ENCODE data around the gene SLC6A1.

Gene SLC6A1

DNA sequence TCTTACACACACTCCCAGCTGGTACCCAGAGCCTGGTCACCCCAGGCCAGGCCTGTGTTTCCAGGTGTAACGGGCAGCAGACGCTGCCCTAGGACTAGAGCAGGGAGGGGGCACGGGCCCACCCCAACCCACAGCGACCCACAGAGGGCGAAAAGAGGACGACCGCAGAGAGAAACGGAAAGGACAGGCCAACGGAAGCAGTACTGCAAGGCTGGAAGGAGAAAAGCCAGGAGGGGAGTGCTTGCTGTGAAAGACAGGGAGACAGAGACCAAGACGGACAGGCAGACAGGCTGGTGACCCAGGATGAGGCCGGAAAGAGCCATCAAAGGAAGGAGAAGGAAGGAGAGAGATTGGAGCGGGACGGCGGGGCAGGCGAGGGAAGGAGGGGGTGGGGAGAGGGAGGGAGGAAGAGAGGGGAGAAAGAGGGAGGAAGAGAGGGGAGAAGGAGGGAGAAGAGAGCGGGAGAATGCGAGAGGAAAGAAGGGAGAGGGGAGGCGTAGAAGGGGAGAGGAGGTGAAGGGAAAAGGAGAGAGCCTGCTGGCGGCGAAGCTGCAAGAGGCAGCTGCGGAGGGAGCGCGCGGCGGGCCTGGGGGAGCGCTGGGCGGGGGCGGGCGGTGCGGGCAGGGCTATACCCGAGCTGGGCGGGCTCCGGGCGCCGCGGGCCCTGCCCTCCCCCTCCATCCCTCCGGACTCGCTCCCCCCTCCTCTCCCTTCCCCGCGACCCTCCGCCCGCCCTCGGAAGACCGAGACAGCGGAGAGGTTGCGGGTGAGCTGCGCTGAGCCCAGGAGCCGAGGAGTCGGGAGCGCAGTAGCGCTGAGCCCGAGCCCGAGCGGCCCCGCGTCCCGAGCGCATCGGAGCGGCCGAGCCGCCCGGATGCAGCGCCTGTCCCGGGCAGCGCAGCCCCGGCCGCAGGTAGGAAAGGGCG is at the start of gene SLC6A1:
Gene SLC6A1, plus strand, starts transcription at position 732 of the 926 bp plus-strand sequence. CDS start 24,464 bp downstream, outside the sequence.
- DNase-seq (ENCODE audit: low read depth in 2 of 2) = no peak

- no peak for DNase-seq (ENCODE audit: low read depth in 2 of 2)
Measured at GRCh38 chr3:10944866-10945265, 47.7 kb upstream of the SLC6A1 start.

DNA sequence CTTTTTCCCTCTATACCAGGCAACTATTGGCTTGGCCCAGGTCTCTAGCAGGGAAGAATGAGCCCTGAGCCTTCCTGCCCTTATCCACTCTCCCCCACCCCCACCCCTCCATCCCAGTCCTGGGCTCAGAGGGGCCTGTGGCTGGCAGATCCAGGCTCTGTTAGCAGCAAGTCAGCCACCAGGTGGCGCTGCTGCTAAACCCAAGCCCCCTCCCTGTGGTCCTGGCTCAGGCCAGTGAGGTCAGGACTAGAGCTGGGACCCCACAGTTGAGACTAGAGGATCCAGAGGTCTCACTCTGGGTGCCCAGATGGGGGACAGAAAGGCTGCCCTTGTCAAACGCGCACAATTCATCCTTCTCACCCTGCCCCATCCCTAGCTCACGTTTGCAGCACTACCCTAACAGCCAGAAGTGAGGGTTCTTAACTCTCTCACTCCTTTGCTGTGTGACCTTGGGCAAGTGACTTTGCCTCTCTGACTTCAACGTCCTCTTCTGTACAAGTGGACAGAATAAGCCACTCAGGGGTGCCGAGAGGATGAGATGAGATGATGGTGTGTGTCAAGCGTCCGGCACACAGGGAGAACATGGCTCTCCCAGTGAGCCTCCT is 46.8 kb upstream of the SLC6A1 start:
- peak; percentile 36 to 52 for DNase-seq (ENCODE audit: low read depth in 2 of 2)

DNA sequence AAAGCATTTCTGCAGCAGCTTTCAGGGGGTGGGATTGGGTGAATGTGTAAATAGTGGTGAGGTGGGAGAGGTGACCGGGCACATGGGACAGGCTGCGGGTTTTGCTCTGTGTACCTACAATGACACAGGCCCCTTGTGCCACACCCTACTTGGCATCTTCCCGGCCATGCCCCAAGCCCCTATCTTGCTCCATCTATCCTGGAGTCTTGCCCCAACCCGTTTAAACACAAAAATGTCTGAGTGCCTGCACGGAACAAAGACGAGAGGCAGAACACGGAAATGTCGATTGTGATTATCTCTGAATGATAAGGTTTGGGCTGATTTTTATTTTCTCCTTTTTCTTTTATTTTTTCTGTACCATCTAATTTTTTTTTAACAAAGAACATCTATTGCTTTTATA is 46.0 kb upstream of the SLC6A1 start:
- DNase-seq (ENCODE audit: low read depth in 2 of 2) = no peak

DNA sequence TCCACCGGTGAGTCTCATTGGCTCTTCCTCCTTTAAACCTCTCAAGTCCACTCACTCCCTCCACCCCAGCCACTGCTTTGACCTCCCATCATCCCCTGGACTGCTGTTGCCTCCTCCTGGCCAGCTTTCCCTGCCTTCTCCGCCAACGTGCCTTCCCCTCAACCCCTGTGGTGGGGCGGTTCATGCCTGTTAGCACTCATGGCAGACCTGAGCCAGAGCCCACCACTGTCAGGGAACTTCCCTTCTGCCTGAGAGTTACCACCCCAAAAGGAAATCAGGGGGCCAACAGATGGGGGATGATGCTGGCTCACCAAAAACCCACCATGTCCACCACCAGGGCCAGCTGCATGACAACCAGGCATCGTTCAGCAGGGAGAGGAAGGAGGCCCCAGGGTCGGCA is 44.2 kb upstream of the SLC6A1 start:
- DNase-seq (ENCODE audit: low read depth in 2 of 2) = no peak

DNA sequence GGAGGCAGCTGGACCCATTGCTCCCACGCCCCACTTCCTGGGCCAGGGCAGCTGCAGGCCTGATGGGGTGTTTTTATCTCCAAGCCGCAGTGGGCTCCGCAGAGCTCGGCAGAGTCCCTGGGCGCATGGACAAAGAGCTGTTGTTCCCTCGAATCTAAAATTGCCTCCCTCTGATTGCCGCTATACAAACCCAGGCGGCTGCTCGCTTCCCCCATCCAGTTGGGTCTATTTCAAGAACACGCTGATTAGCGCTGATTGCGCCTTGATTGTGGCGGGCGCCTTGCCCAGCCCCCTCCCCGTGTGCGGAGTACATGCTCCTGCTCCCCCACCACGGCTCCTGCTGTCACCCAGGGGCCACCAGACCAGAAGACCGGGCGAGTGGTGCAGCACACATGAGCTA is 43.4 kb upstream of the SLC6A1 start:
- no peak for DNase-seq (ENCODE audit: low read depth in 2 of 2)

DNA sequence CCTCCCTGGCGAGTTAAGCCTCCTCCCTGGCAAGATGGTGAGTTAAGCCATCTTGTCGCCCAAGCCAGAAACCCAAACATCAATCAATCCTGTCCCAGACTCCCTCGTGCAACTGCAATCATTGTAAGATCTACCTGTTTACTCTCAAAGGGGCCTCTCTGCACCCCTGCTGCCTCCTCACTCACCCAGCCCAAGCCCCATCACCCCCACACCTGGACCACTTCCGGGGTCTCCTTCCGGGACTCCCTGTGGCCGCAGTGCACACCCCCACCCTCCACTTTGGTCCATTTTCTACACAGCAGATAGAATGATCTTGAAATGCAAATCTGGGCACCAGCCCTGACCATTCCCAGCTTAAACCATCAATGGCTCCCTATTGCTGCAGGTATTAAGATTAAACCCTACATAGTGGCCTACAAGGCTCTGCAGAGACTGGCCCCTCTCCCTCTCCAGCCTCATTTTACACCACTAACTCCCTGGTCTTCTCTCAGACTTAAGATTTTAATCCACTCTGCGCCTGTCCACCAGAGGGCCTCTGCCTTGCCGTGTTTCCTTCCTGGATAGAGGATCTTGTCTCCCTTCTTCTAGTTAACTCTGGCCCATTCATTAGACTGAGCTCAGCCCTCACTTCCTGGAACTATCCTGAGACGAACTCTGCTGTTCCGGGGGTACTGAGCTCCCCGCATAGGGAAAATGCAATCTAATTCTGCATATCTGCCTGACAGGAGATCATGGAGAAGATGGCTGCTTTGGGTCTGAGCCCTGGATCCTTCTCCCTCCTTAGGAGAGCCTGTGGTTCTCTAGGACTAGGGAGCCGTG is 41.9 kb upstream of the SLC6A1 start:
- no peak for DNase-seq (ENCODE audit: low read depth in 2 of 2)

- no peak for DNase-seq (ENCODE audit: low read depth in 2 of 2)
Measured at GRCh38 chr3:10951295-10951926, 41.1 kb upstream of the SLC6A1 start.

DNA sequence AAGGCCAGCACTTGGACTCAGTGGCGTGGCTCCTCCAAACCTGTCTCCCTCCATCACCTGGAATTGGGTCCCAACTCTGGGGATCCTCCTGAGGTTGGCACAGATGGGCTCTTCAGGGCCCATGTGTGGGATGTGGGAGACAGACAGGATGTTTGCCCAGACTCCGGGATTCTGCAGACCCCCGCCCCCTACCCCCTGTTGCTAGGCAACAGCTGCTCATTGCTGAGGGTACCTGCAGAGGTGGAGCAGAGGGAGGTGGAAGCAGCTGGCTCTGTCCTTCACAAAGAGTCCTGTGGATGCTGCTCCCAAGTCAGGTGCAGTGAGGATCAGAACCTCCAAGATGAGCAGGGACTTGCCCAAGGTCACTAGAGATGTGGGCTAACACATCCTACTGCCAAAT is 40.0 kb upstream of the SLC6A1 start:
- DNase-seq (ENCODE audit: low read depth in 2 of 2) = no peak

- DNase-seq (ENCODE audit: low read depth in 2 of 2) = no peak
Measured at GRCh38 chr3:10954740-10955139, 37.8 kb upstream of the SLC6A1 start.

DNA sequence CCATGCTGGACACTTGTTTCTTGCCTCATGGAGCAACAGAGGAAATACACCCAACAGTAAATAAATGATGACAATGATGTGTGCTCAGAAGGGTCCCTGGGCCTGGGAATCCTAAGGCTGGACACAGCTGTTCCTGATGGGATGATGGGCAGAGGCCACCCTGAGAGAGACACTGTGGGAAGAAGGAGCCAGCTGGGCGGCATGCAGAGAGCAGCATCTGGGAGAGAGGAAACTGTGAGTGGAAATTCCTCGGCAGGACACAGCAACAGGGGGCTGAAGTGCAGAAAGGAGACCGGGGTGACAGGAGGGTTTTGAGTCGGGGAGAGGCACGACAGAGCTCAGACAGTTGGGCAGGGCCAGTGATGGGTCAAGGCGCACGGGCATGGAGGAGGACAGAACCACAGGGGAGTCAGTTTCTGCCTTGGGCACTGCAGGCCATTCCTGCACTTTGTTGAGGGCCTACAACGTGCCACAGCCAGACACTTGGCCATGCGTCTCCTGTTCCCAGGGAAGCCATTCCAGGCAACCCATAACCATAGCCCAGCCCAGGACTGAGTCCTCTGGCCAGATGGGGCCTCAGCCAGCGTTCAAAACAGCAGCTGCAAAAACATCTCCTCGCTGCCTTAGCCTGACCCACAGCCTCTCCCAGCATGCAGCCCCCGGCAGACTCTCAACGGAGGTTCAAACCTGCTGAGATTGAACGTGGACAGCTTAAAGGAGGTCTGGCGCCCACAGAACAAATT is 36.7 kb upstream of the SLC6A1 start:
- DNase-seq (ENCODE audit: low read depth in 2 of 2) = no peak

DNA sequence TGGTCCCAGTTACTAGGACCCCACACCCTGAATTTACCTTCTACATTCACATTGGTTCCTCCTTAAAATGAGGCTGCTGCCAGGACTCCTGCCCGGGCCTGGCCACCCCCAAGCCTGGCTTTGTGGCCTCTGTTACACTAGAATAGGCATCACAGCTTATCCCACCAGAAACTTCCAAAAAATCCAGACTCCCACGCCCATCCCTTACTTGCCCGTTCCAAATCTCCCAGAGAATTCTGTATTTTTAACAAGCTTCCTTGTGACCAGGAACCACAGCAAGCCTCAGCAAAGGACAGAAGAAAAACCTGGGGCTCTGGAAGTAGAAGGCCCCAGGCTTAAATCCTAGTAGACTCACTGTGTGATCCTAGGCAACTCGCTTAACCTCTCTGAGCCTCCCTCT is 36.0 kb upstream of the SLC6A1 start:
- no peak for DNase-seq (ENCODE audit: low read depth in 2 of 2)

DNA sequence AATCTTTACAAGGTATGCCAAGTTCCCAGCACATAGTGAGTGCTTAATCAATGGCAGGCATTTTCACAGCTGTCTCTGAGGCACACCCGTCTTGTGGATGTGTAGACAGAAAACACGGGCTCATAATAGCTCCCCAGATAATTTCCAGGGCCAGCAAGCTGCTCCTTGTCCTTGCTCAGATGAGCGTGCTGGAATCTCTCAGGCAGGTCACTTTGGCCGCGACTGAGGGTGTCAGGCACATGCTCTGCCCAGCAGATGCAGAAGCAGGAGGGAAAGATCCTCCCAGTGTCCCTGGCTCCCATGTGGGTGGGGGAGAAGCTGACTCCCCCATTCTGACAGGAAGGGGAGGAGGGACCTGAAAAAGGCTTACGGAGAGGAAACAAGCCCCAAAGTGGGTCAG is 35.6 kb upstream of the SLC6A1 start:
- no peak for DNase-seq (ENCODE audit: low read depth in 2 of 2)

GRCh38 chr3:10957976-10958749 is 34.4 kb upstream of the SLC6A1 start:
- DNase-seq (ENCODE audit: low read depth in 2 of 2) = no peak

- DNase-seq (ENCODE audit: low read depth in 2 of 2) = no peak
Measured at GRCh38 chr3:10960255-10960654, 32.3 kb upstream of the SLC6A1 start.

DNA sequence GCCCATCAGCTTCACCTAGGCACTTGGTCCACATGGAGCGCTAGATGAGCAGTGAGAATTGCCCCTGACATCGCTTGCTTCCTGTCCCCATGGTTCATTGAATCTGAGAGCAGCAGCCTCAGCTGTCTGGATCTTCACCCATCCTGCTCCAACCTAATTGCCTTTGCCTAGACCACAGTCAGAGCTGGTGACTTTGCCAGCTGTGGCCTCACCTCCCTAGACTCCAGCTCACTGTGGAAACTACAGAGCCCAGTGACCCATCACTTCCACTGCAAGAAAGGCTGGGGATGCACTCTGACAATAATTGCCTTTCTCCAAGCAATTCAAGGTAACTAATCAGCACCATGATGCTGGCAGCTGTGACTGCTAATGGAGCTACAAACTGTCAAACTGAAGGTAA is 30.6 kb upstream of the SLC6A1 start:
- DNase-seq (ENCODE audit: low read depth in 2 of 2) = no peak

- no peak for DNase-seq (ENCODE audit: low read depth in 2 of 2)
Measured at GRCh38 chr3:10962481-10963036, 30.0 kb upstream of the SLC6A1 start.

DNA sequence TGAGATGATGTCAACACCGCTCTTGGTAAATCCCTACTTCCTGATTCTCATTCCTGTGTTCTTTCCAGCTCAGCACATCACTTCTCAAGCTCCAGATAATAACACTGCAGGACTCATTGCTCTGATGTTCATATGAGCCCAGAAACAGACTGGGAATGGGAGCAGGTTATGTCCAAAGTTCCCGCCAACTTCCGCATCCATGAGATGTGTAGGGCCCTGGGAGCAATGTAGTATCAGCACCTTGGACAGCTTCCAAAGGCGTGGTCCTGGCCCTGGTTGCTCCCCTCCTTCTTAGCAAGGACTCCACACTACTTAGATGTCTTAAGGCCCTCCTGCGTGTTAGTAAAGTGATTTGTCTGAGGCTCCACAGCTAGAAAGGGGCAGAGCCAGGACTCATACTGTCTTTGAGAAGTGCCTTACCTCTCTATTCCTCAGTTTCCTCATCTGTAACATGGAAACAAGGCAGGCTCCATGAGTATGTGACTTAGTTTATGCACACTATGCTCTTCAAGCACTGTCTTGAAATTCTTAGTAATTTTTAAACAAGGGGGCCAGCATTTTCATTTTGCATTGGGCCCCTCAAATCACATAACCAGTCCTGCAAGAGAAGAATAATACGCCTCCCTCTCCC is 27.9 kb upstream of the SLC6A1 start:
- no peak for DNase-seq (ENCODE audit: low read depth in 2 of 2)

- DNase-seq (ENCODE audit: low read depth in 2 of 2) = no peak
Measured at GRCh38 chr3:10968401-10968800, 24.1 kb upstream of the SLC6A1 start.
